GM21390 (cell line): Measurements from ENCODE around the gene NKX1-2.
"Not testable (repeated sequence)": the region's sequence is repeated elsewhere in the genome, so short reads cannot be mapped to it uniquely, and the experiment has no call there.

ENCODE experiments used
- ATAC-seq: cut with Tn5 transposase; IDR thresholded peaks from one replicate; pipeline ENCODE4 v1.9.1; 2021; ENCODE audit not compliant: unreplicated experiment

The NKX1-2 gene

DNA sequence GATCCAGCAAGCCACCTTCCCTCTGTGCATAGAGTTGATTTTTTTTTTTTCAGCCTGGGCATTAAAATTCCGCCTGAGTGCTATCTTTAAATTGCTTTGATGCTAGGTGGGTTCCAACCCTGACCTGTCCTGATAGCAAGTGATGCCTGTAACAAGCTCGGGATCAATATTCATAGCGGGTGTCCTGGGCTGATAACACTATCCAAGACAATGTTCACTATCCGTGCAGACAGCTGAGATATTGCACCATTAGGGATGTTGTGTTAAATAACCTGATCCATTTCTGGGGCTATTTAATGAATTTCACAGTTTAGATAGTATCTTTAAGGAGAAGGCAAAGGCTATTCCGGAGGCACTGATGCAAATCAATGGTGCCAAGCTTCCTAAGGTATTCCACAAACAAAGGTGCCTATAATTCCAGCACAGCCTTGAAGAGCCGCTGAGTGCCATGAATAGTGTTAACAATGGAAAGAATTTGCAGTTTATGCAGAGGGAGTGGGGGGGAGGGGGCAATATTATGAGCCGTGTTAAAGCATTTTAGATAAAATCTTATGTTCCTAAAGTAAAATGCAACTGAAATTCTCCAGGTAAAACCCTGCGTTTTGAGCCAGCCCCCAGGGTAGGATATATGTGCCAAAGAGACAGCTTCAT is 4.2 kb upstream of the NKX1-2 start:
- no peak for ATAC-seq

DNA sequence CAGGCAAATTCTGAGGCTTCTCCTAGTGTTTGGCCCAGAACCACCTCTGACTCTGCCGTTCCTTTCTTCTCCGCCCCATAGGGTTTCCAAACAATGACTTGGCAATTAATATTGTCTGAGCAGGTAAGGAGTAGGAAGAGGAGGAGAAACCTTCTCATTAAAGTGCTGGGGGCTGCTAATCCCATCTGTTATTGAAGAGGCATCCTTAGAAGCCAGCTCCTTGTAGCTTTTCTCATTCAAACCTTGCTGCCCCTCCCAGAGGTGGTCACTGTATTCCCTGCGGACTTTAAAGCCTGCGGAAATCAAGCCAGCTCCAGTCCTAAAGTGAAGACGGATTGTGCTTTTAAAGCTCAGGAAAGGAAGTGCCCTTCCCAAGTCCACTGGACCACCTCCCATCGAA is 1.4 kb upstream of the NKX1-2 start:
- ATAC-seq = no peak

DNA sequence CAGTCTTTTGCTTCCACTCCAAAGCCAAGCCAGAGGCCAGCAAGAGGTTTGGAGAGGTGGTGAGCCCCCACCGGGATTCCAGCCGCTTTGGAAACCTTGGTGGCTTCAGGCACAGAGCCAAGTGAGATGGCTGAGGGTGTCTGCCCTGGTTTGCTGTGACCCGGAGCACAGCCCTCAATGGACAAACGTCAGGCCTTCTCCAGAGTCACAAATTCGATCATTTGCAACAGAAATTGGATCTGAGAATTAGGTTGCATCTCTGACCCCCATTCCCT is 885 bp upstream of the NKX1-2 start:
- ATAC-seq = no peak

GRCh38 chr10:124449170-124450011 is 444 bp downstream of the NKX1-2 start:
- ATAC-seq = no peak

DNA sequence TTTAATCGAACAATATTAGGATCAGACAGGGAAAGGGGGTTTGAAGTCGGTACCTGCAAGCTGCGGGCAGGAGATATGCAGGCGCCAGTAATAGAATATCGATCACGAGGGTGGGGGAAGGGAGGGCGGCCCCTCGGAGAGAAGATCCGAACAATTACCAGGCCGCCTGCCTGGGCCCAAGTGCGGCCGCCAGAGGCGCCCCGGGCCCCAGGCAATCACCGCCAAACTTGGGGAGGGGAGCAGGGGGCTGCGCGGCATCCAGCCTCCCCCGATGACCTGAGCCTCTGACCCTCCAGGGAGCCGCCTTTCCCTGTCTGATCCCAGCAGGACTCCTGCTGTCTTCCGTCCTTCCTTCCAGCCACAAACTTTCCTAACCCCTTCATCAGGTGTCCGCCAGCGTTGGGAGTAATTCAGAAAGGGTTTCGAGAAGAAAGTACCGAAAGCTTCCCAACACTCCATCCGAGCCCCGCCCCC is 1.1 kb downstream of the NKX1-2 start:
- ATAC-seq = no peak

- no peak for ATAC-seq
These were observed 1.9 kb downstream of the NKX1-2 start for GRCh38 chr10:124447751-124448466.

DNA sequence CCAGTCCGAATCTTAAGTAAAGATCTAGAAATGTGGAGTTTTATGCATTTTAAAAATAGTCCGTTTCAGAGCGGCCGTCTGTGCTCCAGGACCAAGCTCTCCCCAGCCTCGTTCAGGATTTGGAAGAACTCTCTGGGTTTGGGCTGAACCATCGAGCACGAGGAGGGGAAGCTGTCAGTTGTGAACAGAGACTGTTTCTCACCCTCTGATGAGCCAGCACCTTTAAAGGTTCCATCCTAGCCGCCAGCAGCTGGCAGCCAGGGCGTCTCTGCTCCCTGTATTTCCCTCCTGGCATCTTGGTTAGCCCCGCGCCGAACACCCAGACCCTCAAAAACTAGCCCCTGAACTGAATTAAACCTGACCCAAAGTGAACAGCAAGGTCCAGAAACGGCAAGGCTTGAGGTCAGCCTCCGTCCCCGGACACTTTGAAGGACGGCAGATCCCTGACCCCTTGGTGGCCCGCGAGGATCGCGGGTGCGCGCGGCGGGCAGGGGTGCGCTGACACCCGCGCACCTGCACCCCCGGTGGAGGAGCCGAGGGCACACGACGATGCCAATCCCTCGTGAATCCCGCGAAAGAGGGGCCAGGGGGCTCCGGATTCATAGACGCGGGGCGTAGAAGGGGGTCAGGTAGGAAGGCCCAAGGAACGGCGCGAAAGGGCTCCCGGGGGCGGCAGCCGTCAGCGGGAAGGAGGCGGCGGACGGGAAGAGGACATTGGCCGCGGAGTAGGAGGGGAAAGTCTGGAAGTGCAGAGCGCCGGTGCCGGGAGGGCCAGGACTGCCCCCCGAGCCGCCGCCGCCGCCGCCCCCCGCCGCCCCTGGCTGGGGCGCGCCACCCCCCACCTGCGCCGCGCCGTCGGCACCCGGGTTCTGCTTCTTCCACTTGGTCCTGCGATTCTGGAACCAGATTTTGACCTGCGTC is 2.7 kb downstream of the NKX1-2 start:
- no peak for ATAC-seq

- ATAC-seq = not testable (repeated sequence)
These were observed 8.1 kb downstream of the NKX1-2 start for GRCh38 chr10:124441694-124442093.

- peak; percentile 84 for ATAC-seq
These were observed 13.6 kb downstream of the NKX1-2 start for GRCh38 chr10:124436191-124436638.

GRCh38 chr10:124435683-124436082 is 14.2 kb downstream of the NKX1-2 start:
- not testable (repeated sequence) for ATAC-seq

DNA sequence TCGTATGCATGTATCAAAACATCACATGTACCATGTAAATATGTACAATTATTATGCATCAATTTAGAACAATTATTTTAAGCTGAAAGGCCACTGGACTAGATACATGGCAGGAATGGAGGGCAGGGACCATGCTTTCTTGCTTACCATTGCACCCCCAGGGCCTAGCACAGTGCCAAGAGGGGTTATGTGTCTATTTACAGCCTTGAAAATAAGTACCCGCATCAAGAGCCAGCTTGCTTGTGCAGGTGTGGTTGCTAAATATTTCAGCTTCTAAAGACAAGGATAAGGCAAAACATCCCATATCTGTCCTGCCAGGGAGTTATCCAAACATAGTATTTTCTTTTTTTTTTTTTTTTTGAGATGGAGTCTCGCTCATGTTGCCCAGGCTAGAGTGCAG is 16.4 kb downstream of the NKX1-2 start:
- ATAC-seq = no peak

DNA sequence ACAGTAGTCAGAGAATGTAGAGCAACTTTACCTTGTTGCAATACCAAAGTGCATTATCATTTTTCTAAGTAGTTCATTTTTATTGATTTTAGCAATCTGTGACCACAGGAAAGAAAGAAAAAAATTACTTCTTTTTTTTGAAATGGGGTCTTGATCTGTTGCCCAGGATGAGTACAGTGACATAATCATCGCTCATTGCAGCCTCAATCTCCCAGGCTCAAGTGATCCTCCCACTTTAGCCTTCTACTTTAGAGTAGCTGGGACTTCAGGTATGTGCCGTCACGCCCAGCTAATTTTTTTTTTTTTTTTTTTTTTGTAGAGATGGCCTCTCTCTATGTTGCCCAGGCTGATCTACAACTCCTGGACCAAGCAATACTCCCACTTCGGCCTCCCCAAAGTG is 19.8 kb downstream of the NKX1-2 start:
- ATAC-seq = no peak

DNA sequence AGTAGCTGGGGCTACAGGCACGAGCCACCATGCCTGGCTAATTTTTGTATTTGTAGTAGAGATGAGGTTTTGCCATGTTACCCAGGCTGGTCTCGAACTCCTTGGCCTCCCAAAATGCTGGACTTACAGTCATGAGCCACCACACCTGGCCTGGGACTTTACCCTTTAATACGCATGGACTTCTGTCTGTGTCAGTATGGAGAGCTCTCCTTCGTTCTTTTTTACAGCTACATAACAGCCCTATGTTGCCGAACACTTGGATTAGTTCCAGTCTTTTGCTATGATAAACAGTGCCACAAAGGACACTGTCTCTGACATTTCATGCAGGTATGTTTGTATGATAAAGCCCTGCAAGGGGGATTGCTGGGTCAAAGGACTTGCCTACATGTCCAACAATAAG is 20.3 kb downstream of the NKX1-2 start:
- ATAC-seq = no peak

- no peak for ATAC-seq
These were observed 21.5 kb downstream of the NKX1-2 start for GRCh38 chr10:124428207-124428777.

GRCh38 chr10:124425227-124425962 is 24.4 kb downstream of the NKX1-2 start:
- ATAC-seq = no peak

- ATAC-seq = no peak
These were observed 26.0 kb downstream of the NKX1-2 start for GRCh38 chr10:124423813-124424212.

- ATAC-seq = no peak
These were observed 27.1 kb downstream of the NKX1-2 start for GRCh38 chr10:124422742-124423141.

DNA sequence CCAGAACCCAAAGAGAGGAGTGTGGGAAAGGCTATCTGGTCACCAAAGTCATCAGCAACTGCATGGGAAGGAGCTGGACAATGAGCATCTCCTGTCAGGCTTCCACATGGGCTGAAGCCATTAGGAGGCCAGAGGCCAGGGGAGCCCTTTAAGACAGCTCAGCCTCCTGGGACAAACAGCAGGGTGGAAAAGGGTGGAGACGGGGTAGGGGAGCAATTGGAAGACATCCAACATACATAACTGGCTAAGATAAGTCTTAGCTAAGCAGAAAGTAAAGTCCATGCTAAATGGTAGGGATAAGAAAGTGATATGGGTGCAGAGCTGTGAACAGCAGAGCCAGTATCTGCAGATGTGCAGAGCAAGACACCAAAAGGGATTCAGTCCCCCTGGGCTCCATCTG is 29.6 kb downstream of the NKX1-2 start:
- no peak for ATAC-seq

GRCh38 chr10:124419635-124420034 is 30.2 kb downstream of the NKX1-2 start:
- no peak for ATAC-seq
